RPMI8226 (cell line): ENCODE data around the gene SLC22A3.
"Not testable (repeated sequence)": the region's sequence is repeated elsewhere in the genome, so short reads cannot be mapped to it uniquely, and the experiment has no call there.

Source experiments
- DNase-seq: peaks from one replicate; pipeline ENCODE4 v3.0.0-alpha.2; 2015

Gene SLC22A3, protein sequence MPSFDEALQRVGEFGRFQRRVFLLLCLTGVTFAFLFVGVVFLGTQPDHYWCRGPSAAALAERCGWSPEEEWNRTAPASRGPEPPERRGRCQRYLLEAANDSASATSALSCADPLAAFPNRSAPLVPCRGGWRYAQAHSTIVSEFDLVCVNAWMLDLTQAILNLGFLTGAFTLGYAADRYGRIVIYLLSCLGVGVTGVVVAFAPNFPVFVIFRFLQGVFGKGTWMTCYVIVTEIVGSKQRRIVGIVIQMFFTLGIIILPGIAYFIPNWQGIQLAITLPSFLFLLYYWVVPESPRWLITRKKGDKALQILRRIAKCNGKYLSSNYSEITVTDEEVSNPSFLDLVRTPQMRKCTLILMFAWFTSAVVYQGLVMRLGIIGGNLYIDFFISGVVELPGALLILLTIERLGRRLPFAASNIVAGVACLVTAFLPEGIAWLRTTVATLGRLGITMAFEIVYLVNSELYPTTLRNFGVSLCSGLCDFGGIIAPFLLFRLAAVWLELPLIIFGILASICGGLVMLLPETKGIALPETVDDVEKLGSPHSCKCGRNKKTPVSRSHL

DNA sequence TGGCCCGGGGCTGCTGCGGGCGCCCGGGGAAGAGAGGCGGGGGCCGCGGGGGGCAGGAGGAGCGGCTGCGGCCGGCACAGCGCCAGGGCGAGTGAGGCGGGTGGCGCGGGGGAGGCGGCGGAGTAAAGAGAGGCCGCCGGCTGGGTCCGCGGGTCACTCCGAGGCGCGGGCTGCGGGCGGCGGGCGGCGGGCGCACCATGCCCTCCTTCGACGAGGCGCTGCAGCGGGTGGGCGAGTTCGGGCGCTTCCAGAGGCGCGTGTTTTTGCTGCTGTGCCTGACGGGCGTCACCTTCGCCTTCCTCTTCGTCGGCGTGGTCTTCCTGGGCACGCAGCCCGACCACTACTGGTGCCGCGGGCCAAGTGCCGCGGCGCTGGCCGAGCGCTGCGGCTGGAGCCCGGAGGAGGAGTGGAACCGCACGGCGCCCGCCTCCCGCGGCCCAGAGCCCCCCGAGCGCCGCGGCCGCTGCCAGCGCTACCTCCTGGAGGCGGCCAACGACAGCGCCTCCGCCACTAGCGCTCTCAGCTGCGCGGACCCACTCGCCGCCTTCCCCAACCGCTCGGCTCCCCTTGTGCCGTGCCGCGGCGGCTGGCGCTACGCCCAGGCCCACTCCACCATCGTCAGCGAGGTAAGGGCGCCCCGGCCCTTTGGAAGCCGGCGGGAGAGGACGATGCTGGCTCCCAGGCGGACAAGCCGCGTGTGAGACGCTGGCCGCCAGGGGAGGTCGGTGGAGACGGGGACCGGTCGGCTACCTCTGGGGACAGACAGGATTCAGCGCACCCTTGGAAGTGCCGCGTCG, at the start of gene SLC22A3:
TSS of gene SLC22A3 (plus strand) at position 156 of the 797 bp plus-strand sequence. CDS start at position 198, 42 bp downstream.
- DNase-seq = no peak

DNA sequence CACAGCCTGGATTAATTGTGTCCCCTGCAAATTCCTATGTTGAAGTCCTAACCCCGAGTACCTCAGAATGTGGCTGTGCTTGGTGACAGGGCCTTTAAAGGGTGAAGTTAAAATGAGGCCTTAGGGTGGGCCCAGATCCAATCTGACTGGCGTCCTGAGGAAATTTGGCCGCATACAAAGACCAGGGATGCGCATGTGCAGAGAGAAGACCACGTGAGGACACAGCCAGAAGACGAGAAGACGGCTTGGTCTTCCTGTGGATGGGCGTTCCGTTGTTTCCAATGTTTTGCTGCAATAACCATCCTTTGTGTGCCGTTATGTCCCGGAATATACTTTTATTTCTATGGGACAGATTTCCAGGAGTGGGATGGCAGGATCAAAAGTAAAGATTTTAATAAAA, 48.6 kb upstream of the SLC22A3 start:
- DNase-seq = no peak

DNA sequence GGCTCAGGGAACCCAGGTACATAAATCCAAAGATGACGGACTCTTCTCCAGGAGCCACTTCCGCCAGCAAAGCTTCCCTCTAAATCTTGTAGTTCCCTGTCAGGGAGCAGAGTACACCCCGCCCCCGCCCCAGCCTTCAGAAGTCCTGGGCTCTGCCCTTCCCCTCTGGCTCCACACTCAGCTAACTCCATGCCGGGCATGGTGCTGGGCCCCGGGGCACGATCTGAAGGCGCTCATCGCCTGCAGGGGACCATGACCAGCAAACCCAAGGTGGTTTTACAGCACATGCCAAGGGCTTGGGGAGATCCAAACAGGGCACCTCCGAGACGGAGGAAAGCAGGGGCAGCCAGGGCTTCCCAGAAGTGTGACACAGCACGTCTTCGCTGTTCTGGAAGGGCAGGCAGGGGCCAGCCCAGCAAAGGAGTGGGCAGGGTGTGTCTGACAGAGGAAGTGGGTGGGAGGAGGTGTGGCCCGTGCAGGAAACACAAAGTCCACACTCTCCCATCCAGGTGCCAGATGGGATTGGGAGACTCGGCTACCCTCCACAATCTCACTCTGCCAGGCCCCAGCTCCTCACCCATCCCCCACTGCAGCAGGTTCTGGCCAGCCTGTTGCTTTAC, 48.0 kb upstream of the SLC22A3 start:
- no peak for DNase-seq

DNA sequence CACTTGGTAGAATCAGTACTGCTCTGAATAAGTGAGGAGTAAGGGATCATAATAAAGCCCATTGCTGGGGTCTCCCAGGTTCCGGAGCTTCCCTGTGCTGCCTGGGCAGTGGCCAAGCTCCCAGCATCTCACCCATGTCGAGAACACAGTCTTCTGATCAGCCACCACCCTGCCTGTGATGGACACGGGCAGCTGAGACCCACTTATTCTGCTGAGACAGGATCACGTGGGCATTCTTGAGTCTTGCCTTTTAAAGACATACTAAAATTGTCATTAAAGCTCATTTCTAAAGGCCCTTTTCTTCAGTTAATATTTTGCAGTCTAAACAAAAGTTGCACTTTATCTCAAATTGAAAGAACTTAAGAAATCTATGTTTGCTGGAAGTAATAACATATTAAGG, 46.8 kb upstream of the SLC22A3 start:
- no peak for DNase-seq

DNA sequence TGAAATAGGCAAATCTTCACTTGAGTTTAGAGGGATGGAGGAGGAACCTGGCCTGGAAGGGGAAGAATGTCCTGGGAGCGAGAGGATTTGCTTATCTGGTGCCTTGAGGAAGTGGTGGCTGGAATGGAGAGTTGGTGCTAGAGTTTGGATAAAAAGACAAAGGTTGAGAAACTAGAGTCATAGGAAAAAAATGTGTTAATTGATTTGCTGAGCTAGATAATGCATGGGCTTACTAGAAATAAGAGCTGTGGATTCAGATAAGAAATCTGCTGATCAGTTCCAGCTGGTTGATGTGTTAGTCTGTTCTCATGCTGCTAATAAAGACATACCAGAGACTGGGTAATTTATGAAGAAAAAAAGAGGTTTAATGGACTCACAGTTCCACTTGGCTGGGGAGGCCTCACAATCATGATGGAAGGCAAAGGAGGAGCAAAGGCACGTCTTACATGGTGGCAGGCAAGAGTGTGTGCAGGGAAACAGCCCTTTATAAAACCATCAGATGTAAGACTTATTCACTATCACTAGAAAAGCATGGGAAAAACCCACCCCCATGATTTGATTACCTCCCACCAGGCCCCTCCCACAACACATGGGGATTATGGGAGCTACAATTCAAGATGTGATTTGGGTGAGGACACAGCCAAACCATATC, 45.6 kb upstream of the SLC22A3 start:
- DNase-seq = not testable (repeated sequence)

DNA sequence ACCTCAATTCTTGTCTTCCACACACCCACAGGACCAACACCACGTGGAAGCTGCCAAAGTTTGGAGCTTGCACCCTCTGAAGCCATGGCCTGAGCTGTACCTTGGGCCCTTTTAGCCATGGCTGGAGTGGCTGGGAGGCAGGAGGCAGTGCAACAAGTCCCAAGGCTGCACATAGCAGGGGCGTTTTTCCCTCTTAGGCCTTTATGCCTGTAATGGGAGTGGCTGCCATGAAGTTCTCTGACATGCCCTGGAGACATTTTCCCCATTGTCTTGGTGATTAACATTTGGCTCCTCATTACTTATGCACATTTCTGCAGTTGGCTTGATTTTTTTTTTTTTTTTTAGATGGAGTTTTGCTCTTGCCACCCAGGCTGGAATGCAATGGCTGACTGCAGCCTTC, 44.4 kb upstream of the SLC22A3 start:
- DNase-seq = no peak

DNA sequence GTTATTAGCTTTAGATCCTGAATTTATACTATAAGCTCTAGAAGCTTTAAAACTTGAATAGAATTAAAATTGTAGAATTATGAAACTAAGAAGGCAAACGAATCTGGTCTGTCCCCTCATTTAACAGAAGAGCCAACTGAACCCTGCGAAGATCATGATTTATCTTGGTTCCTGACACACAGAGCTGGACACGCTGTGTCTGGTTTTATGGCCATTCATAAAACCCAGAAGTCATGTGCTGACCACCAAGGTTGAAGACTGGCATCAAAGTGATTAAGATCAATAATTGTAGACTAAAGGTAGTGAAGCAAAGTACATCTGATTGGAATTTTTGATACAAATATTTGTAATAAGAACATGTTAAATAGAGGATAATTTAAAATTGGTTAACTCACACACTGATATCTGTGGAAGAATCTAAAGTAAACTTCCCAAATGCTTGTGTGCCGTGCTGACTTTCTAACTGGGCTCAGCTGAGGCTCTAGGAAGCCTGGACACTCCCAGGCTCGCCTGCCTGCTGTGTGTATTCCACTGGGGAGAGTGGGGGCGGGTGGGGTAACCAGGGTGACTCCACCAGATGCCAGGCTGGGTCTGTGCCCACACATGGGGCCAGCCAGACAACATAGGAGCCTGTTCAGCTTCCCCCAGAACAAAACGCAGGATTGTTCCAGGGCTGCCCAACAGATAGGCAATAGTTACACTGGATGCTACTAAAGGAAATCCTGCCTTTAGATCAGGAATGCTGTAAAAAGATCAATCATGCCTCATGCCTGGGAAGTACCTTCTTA, 42.1 kb upstream of the SLC22A3 start:
- no peak for DNase-seq

DNA sequence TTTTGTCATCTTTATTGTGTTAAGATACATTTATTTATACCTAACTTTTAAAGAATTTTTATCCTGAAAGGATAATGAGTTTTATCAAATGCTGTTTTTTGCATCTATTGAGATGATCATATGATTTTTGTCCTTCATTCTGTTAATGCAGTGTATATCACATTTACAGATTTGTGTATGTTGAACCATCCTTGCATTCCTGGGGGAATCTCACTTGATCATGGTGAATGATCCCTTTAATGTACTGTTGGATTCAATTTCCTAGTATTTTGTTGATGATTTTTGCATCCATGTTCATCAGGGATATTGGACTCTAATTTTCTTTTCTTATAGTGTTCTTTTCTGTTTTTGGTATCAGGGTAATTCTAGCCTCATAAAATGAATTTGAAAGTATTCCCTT, 38.5 kb upstream of the SLC22A3 start:
- DNase-seq = no peak

DNA sequence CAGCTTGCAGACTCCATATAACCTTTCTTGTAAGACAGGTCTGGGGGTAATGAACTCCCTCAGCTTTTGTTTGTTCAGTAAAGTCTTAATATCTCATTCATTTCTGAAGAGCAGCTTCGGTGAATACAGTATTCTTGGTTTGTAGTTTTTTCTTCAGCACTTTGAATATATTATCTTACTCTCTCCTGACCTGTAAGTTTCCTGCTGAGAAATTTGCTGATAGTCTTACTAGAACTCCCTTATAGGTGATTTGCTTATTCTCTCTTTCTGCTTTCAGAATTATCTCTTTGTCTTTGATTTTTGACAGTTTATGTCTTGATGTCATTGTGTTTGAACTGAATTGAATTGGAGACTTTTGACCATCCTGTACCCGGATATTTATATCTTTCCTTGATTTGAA, 35.3 kb upstream of the SLC22A3 start:
- no peak for DNase-seq

DNA sequence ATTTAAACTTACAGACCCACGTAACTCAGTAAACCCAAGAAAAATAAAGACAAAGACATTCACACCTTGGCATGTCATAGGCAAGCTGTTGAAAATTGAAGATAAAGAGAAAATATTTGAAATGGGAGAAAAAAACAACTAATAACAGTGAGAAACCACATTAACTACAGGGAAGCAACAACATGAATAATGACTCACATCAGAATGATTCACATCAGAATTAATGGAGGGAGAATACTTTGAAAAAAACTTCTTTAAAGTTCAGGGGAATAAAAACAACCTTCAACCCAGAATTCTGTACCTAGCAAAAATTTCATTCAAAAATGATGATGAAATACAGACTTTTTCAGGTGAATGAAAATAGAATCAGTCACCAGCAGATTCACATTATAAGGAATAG, 32.9 kb upstream of the SLC22A3 start:
- DNase-seq = no peak

DNA sequence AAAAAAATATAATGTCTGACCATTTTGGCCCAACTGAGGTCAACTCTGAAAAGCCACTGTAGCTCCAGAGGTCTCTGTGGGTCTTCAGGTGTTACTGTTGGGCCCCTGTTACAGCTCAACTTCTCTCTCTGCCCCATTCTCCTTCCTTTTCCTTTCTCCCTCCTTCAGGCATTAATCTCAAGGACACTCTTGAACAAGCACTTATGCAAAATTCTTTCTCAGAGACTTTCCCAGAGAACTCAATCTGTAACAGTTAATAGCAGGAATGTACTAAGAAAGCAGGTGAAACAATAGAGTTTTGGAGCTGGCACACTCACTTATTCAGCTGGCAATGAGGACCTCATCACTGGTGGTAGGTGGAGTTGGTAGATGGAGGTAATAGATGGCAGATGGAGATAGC, 31.9 kb upstream of the SLC22A3 start:
- DNase-seq = no peak

DNA sequence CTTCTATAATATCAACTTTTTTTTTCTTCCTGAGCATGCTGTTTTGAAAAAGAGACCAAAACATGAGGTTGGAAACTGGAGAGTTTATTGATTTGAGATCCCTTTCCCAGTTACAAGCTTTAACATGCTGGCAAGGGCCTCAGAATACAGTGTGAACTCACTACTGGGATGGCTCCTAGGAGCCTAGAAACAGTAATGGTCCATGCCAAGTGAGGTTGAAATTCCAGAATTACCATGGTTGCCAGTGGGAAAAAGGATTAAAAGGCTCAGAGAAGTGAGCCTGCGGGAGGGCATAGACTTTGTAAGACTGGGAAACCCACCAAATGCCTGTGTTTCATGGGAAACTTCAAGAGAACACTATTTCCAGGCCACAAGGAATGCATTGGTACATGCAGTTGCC, 28.9 kb upstream of the SLC22A3 start:
- DNase-seq = no peak

DNA sequence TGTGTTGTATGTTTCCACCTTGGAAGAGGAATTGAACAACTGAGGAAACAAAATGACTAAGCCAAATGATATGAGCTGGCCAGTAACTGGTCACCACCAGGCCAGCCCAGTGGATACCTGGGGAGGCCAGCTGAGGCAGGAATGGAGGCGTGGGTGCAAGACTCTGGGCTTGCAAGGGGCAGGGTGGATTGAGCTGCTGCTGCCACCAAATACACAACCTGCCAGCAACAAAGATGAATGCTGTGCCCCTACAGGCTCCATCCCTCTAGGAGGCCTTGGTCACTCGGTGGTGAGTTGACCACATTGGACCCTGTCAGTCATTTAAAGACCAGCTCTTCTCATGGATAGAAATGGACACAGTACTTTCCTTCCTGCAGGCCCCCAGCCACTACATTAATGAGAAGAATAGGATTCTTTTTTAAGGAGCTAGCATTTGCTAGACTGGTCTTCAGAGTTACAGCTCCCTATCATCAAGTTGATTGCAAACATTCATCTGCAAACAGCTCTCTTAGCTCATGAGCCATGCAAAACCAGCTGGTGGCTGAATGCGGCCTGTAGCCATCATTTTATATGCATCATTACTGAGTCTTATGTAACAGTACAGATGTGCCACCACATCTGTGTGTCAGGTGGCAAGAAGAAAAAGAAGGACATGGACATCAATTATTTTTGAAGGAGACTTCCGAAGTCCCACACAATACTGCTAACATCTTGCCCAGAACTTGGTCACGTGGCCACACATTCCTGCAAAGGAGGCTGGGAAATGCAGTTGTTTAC, 26.3 kb upstream of the SLC22A3 start:
- DNase-seq = no peak

DNA sequence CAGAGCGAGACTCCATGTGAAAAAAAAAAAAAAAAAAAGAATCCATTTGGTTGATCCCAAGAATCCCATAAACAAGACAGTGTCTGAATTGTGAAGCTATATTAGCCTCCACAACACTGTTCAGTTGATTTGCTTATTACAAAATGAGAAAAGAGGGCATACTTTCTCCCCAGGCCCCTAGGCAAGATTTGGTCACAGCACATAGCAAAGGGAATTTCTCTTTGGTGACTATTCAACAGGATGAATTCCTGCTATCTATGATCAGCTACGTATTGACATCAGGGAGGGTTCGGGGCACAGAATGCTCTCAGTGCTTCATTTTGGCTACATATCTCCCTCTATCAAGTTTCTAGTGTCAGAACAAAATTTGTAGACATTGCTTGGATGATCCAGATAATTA, 20.2 kb upstream of the SLC22A3 start:
- no peak for DNase-seq

DNA sequence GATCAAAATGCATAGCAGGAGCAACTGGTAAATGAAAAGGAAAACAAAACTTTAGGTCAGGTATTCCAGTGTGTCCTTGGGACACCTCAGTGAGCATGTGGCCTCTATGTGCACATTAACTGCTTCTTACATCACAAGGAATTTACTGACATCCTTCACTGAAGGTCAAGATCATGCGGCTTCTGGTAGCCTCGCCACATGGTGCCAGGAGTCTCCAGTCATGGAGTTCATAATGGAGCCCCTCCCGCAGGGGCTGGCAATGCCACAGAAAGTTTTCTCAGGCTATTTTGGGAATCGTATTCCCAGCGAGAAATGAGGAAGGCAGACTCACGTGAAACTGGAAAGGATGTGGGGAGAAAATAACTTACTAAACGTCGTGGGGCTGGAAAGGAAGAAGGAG, 19.7 kb upstream of the SLC22A3 start:
- DNase-seq = no peak

DNA sequence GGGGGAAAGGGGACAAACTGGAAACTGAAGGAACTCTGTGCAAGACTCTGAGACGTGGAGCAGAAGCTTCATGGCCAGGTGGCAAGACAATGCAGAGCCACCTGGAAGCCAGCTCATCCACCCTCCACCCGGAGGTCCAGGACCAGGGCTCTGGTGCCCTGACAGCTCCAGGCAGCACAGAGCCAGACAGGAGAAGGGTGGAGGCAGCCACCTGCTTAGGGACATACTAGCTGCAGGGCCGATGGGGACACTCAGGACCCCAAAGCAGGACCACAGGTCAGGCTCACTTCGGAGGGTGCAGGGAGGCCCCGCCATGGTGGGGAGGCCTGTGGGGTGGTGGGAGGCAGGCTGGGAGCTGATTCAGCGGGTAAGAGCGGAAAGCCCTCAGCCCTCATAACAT, 19.0 kb upstream of the SLC22A3 start:
- no peak for DNase-seq

DNA sequence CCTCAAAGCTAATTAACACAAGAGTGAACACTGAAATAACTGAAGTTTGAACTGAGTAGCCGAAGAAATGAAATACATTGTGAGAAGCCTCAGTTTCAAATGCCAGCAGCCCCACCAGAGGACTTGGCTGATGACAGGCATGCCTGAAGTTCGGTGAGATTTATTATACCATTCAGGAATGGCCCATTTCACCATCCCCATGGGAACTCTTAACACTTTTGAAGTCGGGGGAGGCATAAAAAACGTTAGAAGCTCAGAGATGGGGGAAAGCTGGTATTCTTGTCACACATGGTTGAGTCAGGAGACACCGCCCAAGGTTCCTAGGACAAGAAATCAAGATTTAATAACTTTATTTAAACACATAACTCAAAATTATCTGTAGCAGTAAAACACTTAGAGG, 17.6 kb upstream of the SLC22A3 start:
- no peak for DNase-seq

DNA sequence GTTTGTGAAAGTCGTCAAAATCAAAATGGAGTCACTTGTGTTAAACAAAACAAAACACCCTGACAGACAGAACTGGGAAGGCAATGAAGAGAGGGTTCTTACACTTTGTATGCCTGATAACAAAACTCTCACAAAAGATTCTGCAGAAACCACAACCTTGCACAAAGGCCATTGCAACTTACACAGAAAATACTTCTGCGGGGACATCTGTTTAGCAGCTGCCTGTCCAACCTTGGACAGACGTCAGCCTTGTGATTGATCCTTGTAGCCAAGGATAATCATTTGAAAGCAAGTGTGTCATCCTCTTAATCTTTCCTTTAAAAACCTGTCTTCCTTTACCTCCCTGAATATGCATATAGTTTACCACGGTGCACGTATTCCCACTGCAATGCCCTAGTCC, 17.0 kb upstream of the SLC22A3 start:
- DNase-seq = no peak

DNA sequence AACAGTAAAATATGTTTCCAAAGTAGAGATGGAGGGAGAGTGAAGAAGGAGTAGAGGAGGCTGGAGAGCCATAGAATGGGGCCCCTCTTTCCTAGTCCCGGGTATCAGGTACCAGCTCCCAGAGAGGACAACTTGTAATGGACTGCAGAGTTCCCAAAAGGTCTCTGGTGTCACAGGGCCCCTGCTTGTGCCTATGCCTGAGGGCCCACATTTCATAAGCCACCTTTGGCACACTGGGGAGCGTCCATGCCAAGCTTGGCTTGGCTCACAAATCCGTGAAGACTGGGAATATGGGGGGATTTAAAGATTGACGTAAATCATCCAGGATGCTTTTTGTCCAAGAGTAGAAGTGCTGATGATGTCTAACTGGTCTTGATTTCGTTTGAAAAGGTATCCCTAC, 16.4 kb upstream of the SLC22A3 start:
- DNase-seq = no peak

DNA sequence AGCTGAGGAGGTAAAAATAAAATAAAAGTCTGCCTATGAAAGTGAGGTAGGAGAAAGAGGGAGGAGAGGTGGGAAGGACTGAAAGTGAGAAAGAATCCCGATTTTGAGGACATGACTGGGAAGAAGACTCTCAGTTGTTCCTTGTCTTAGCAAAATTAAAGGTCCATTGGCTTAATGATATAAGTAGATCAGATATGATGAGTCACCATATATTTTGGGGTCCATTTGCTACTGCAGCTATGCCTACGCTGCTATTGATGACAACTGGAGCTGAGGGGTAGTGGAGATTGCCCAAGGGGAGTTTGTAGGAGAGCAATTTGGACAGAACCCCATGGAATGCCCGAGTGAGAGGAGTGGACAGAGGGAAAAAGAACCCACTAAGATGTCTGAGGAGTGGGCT, 15.1 kb upstream of the SLC22A3 start:
- DNase-seq = no peak

DNA sequence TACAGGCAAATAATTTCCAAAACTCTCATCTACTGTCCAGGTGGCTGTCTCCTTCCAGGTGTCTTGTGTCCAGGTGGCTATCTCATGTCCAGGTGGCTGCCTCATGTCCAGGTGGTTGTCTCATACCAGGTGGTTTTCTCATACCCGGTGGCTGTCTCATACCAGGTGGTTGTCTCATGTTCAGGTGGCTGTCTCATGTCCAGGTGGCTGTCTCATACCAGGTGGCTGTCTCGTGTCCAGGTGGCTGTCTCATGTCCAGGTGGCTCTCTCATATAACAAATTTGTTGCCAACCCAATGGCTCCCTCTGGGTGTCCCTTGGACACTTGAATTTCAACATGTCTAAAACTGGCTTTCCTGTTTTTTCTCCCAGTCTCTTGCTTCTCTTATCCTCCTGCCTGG, 14.3 kb upstream of the SLC22A3 start:
- DNase-seq = no peak
